Embryonic facial prominence (tissue), 1 donor: ENCODE data around the gene KDM7A.
A peak's percentile ranks its signal among the peaks of the same experiment; 100 is the strongest.
"Not testable (repeated sequence)": the region's sequence is repeated elsewhere in the genome, so short reads cannot be mapped to it uniquely, and the experiment has no call there.

ENCODE experiments used
- DNase-seq: peaks from one replicate; pipeline ENCODE4 v3.0.0-alpha.2; 2016; ENCODE audit errors: extremely low spot score

Gene KDM7A

DNA sequence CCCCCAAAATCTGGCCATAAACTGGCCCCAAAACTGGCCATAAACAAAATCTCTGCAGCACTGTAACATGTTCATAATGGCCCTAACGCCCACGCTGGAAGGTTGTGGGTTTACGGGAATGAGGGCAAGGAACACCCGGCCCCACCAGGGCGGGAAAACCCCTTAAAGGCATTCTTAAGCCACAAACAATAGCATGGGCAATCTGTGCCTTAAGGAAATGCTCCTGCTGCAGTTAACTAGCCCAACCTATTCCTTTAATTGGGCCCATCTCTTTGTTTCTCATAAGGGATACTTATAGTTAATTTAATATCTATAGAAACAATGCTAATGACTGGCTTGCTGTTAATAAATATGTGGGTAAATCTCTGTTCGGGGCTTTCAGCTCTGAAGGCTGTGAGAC, 26.2 kb upstream of the KDM7A start:
- DNase-seq, result not testable (repeated sequence)

GRCh38 chr7:140201393-140201792, 24.6 kb upstream of the KDM7A start:
- DNase-seq, result no peak

GRCh38 chr7:140200061-140200989, 23.5 kb upstream of the KDM7A start:
- DNase-seq, result no peak

- no peak for DNase-seq
Measured at GRCh38 chr7:140197938-140198337, 21.2 kb upstream of the KDM7A start.

DNA sequence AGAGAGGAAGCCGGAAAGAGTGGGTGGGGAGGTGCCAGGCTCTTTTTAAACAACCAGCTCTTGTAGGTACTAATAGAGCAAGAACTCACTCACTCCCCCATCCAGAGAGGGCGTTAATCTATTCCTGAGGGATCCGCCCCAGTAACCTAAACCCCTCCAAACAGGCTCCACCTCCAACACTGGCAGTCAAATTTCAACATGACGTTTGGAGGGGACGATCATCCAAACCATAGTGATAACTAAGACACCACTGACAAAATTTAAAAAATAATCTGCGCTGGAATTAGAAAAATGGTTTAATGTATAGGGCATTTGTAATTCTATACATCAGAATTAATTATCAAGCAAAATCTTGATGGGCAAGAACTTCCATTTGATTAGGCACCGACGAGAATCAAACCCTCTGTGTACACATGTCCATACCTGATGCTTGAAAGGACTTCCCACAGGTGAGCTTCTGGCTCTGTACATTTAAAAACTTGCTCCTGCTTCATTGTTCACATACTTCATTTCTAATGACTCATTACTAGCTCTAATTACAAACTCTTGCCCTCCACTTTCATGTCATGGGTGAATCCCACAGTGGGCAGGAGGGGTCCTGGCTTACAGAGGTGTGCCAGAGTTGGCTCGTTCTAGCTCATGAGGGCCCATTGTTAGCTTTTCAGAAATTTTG, 20.6 kb upstream of the KDM7A start:
- DNase-seq, result no peak

DNA sequence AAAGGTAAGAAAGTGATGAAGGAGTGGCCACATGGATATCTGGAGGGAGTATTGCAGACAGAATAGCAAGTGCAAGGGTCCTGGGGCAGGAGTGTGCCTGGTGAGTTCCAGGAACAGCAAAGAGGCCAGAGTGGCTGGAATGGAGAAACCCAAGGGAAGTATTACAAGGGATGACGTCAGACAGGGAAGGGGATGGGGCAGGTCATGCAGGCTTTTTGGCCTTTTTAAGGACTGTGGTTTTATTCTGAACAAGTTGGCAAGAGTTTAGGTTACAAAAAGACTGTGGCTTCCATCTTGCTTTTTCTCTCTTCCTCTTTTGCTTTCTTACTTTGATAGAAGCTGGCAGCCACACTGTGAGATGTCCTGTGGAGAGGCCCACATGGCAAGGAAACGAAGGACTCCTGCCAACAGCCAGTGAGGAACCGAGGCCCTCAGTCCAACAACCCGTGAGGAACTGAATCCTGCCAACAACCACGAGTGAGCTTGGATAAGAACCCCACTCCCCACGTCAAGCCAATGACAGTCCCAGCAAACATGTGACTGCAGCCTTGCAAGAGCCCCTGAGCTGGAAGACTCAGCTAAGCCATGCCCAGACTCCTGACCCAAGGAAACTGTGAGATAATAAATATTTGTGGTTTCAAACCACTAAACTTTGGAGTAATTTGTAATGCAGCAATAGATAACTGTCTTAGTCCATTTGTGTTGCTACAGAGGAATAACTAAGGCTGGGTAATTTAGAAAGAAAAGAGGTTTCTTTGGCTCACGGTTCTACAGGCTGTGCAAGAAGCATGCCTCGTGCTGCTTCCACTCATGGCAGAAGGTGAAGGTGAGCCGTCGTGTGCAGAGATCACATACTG, 19.8 kb upstream of the KDM7A start:
- DNase-seq, result no peak

DNA sequence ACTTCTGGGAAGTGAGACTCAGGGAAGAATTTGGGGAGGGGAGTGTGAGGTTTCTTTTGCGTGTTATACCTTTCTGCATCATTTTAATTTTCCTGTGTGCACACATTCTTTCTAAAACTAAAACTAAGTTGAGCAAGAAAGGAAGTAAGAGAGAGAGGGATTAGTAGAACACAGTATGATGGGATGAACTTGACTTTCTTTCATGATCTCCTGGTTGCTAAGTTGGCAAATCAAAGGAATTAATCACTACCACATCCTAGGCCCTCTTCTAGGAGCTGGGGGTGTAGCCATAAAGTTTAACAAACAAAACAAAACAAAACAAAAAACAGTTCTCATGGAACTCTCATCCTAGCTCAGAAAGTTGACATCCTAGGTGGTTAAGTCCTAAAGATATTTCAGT, 19.1 kb upstream of the KDM7A start:
- no peak for DNase-seq

DNA sequence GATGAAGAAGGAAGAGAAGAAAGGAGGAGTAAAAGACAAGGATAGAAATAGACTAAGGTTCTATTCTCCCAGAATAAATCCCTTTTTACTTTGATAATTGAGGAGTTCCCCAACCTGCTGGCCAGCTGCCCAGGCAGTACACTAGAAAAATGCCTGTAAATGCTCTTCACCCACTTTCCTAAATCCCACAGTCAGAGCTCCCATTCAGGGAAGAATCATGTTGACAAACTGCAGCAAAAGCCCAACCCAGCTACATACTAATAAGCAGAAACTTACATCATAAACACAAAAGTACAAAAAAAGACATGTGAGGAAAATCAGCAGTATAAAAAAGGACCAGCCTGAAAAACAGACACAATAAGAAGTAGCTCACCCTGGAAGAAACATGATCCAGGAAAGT, 15.8 kb upstream of the KDM7A start:
- no peak for DNase-seq

GRCh38 chr7:140192176-140192575, 15.4 kb upstream of the KDM7A start:
- no peak for DNase-seq

GRCh38 chr7:140190588-140190987, 13.8 kb upstream of the KDM7A start:
- no peak for DNase-seq

DNA sequence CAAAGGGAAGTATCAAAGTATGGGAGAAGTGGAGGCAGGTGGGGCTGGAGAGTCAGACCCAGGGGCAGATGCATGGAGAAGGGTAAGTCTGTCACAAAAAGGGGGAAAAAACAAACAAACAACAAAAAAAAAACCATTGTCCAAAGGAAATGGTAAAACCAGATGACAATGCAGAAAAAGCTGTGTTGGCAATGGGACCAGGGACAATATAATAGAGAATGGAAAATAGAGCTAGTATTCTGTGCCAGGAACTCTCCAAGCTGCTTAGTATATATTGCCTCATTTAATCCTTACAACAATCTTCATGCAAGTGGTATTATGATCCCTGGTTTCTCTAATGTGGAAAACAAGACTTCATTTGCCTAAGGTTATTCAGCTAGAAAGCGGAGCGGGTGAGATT, 13.1 kb upstream of the KDM7A start:
- DNase-seq, result no peak

DNA sequence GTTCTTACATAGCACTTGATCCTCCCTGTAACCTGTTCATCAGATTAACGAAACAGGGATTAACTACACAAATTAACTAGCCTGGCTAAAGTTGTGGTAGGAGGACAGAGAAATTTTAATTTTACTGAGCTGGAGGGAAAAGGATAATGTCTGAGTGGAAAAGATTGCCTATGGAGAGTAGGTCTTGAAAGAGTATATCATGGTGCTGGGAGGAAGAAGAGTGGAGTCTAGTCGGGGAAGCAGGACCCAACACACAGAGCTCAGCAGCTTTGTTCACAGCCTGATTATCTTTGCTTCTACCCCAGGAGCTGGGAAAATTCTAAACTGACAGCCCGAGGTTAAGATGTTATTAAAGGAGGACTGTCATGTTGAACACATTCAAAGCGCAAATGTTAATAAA, 6.1 kb upstream of the KDM7A start:
- DNase-seq, result no peak

- no peak for DNase-seq
Measured at GRCh38 chr7:140179339-140179738, 2.6 kb upstream of the KDM7A start.

DNA sequence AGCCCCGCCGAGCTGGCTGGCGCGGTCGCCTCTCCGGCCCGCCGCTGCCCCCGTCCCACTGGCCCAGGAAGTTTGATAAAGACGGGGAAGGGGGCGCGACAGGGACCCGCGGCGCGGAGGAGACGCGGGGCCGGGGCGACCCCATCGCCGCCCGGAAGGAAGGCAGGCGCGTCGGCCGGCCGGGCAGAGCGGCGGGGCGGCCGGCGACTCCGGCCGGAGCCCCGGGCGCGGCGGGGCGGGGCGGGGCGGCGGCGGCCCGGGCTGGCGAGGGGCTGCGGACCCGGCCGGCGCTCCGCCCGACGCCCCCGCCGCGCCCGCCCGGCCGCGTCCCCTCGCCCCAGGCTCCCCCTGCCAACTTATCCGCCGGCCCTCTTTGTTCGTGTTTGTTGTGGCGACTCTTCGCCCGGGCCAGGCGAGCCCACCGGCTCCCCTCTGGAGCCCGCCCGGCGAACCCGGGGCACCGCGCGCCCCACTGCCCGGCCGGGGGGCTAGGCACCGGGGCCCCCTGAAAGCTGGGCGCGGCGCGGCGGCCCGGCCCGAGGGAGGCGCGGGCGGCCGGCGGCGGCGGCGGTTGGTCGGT, 571 bp downstream of the KDM7A start:
- DNase-seq, result no peak

DNA sequence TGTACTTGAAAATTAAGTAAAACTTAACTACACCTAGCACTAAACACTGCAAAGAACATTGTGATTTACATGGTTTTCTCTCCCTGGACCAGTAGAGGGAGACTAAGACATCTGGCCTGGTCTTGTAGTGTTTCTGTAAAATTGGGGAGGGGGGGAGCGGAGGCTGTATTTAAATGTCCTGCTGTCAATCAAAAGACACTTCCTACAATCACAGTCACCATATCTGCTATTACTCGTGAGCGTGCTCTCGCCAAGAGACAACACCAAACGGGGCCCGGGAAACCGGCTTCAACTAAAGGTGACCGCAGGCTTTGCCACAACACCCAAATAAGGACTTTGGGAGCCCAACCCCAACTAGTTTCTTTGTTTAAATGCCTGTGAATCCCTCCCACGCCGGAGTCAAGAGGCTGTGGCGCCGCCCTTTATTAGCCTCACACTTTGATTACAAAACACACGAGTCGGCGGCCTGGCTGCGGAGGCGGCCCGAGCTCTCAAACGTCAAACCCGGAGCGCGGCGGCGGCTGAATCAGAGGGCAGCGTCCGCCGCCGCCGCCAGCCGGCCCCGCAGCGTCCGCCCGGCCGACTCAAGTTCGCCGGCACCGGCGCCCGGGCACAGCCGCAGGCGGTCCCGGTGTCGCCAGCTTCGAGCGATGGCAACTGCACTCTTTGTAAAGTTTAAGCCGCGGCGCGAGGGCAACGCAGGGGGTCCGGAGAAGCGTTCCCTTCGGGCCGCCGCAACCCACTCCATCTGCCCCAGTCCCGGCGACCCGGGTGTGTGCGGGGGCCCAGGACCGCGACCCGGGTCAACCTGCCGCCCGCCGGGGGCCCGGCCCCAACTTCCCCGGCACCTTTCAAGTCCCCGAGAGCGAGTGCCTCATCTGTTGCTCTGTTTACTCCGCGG, 1.3 kb downstream of the KDM7A start:
- DNase-seq, result peak; percentile 86

- DNase-seq, result no peak
Measured at GRCh38 chr7:140174217-140174616, 2.6 kb downstream of the KDM7A start.

GRCh38 chr7:140170375-140170774, 6.4 kb downstream of the KDM7A start:
- no peak for DNase-seq

DNA sequence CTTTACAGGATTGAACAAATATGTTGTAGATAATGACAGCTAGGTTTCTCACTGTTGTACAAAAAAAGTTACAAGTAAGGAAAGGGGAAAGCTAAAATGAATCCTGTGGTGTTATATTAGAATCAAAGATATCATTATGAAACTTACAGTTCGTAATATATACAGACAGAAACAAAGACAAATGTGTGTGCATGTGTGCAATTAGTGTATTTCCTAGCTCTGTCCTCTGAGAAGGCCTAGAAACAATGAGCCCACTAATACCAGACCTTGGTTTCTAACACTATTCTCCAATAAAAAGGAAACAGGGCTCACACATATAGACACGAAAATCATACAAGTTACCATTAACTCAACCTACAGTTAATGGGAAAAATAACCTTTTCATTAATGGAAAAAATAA, 8.0 kb downstream of the KDM7A start:
- DNase-seq, result no peak

DNA sequence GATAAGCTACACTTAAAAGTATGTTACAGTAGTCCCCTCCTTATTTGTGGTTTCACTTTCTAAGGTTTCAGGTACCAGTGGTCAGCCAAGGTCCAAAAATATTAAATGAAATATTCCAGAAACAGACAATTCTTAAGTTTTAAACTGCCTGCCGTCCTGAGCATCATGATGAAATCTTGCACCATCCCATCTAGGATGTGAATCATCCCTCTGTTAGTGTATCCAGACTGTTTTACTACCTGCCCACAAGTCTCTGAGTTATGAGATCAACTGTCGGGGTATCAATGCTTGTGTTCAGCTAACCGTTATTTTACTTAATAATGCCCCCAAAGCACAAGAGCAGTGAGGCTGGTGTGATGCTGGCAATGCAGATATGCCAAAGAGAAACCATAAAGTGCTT, 11.4 kb downstream of the KDM7A start:
- DNase-seq, result no peak

- DNase-seq, result not testable (repeated sequence)
Measured at GRCh38 chr7:140162081-140162480, 14.7 kb downstream of the KDM7A start.

DNA sequence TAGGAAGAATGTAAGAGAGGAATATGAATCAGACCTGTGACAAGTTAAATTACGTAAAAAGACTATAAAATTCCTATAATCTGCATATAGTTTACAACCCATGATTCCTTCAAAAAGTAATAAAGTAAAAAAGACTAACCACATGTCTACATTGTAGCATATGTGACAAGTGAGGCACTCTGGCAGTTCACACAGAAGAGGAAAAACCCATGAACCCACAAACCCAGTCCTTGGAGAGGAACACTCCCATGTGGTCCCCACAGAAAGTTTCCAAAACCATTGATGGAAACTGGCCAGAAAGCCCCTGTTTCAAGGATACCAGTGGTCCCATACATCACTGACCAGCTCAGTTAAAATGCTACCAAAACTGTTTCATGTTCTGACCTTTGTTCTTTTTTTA, 15.7 kb downstream of the KDM7A start:
- DNase-seq, result no peak
